ENCODE data around the gene C21orf58.

Gene C21orf58

DNA sequence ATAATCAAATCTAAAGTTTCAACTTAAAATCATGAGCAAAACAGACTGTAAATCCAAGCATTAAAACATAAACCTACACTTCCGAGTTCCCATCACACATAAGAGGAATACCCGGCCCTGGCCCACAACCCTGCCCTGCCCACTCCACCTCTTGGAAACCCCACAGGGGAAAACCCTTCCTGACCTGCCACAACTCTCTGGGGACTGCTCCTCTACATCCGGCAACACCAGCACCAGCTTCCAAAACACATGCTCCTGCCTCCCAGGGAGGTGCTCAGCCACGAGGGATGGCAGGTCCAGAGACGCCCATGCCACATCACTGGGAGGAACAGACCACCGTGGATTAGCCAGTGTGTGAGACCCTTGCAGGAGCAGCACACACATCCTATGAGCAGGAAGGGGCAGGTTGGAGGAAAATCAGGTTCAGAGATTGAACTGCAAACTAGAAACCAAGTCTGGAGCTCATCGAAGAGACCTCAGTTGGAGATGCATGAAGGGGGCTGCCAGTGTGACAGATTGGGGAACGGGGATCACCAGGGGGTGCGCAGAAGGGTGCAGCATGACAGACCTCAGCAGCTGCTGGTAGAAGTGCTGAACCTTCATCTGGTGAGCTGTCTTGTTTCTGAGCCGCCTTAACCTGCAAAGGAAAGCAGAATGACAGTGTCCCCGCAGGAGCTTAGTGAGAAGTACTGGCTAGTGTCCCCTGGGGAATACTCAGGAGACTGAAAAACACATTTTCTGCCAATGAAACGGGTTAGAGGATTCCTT is 69.3 kb downstream of the C21orf58 start:
- no peak for DNase-seq

DNA sequence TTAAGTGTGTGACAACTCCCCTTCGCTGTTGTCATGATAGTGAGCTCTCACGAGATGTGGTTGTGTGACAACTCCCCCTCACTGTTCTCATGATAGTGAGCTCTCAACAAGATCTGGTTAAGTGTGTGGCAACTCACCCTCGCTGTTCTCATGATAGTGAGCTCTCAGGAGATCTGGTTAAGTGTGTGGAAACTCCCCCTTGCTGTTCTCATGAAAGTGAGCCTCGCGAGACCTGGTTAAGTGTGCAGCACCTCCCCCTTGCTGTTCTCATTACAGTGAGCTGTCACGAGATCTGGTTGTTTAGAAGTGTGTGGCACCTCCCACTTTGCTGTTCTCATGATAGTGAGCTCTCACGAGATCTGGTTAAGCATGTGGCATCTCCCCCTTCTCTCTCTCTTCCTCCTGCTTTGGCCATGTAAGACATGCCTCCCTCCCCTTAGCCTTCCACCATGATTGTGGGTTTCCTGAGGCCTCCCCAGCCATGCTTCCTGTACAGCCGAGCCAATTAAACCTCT is 70.0 kb downstream of the C21orf58 start:
- DNase-seq: peak; percentile 11

DNA sequence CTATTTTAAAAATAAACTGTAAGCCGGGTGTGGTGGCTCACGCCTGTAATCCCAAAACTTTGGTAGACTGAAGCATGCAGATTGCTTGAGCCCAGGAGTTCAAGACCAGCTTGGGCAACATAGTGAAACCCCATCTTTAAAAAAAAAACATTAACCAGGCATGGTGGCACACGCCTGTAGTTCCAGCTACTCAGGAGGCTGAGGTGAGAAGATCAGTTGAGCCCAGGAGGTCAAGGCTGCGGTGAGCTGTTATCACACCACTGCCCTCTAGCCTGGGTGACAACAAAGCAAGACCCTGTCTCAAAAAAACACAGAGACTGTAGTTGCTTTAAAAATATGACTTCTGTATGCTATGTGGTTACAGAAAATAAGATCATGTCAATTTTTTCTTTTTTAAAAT is 70.8 kb downstream of the C21orf58 start:
- no peak for DNase-seq
